GM12872 (cell line): Measurements from ENCODE around the gene SFMBT1.

ENCODE experiments used
- CTCF ChIP-seq: IDR thresholded peaks from 3 replicates; pipeline ENCODE4 v1.5.1; 2011; ENCODE audit warnings: low read depth, mild to moderate bottlenecking, low read length, moderate library complexity; ENCODE audit not compliant: insufficient read depth

SFMBT1 gene

GRCh38 chr3:53009826-53010539 lies 35.9 kb downstream of the SFMBT1 start:
- TF ChIP-seq CTCF: no peak

- TF ChIP-seq CTCF: no peak
Measured at GRCh38 chr3:53008932-53009331, 36.9 kb downstream of the SFMBT1 start.

- no peak for TF ChIP-seq CTCF
Measured at GRCh38 chr3:53005854-53006513, 39.9 kb downstream of the SFMBT1 start.

GRCh38 chr3:53005338-53005737 lies 40.5 kb downstream of the SFMBT1 start:
- TF ChIP-seq CTCF: no peak

- TF ChIP-seq CTCF: no peak
Measured at GRCh38 chr3:53003320-53003719, 42.6 kb downstream of the SFMBT1 start.

- no peak for TF ChIP-seq CTCF
Measured at GRCh38 chr3:52998771-52999513, 46.9 kb downstream of the SFMBT1 start.

- no peak for TF ChIP-seq CTCF
Measured at GRCh38 chr3:52990637-52991036, 55.2 kb downstream of the SFMBT1 start.
